ENCODE data around the gene SLC2A13.
"Not testable (repeated sequence)": the region's sequence is repeated elsewhere in the genome, so short reads cannot be mapped to it uniquely, and the experiment has no call there.

SLC2A13 gene

DNA sequence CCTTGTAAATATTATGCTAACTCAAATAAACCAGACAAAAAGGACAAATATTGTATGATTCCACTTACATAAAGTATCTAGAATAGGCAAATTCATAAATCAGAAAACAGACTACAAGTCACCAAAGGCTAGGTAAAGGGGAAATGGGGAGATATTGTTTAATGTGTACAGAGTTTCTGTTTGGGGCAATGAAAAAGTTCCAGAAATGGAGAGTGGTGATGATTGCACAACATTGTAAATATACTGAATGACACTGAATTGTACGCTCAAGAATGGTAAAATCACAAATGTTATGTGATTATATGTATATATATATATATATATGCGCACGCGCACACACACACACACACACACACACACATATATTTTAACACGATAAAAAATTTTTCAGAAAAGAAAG is 182.5 kb downstream of the SLC2A13 start:
- Histone ChIP-seq H3K27me3 (replicated peaks) (no peaks in the 10 kb centered on the region), H3K36me3 (replicated peaks) (no peaks in the 10 kb centered on the region), H3K27ac (no peak overlapping the region), H3K4me3 (ENCODE audit: low read depth, low read length) (no peak overlapping the region)
- no peak for DNase-seq
- in situ Hi-C loops (cut with HindIII; ENCODE audit: low pct_ligation_motif_present, low sequenced_read_pairs): no loop called here
- TF ChIP-seq, protein P1, sequence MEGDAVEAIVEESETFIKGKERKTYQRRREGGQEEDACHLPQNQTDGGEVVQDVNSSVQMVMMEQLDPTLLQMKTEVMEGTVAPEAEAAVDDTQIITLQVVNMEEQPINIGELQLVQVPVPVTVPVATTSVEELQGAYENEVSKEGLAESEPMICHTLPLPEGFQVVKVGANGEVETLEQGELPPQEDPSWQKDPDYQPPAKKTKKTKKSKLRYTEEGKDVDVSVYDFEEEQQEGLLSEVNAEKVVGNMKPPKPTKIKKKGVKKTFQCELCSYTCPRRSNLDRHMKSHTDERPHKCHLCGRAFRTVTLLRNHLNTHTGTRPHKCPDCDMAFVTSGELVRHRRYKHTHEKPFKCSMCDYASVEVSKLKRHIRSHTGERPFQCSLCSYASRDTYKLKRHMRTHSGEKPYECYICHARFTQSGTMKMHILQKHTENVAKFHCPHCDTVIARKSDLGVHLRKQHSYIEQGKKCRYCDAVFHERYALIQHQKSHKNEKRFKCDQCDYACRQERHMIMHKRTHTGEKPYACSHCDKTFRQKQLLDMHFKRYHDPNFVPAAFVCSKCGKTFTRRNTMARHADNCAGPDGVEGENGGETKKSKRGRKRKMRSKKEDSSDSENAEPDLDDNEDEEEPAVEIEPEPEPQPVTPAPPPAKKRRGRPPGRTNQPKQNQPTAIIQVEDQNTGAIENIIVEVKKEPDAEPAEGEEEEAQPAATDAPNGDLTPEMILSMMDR (IDR thresholded peaks at IDR 0.05; ENCODE audit: low read depth, low read length, missing control alignments): no peak

DNA sequence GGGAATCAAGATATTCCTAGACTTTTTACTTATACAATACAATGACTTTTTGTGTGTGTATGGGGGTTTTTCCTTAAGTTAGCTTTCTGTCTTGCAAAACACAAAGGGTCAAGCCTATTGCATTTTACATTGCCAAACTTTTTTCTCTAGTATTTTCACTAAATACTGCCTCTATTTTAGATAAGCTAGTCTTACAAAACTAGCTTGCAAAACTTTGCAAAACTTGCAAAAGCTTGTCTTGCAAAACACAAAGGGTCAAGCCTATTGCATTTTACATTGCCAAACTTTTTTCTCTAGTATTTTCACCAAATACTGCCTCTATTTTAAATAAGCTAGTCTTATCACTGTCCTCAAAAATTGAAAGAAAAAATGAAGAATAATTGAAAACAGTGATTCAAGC is 183.3 kb downstream of the SLC2A13 start:
- DNase-seq; H3K27ac ChIP-seq; H3K27me3 ChIP-seq (replicated peaks); H3K36me3 ChIP-seq (replicated peaks); H3K4me3 ChIP-seq (ENCODE audit: low read depth, low read length); in situ Hi-C loops (cut with HindIII; ENCODE audit: low pct_ligation_motif_present, low sequenced_read_pairs): not testable (repeated sequence)

DNA sequence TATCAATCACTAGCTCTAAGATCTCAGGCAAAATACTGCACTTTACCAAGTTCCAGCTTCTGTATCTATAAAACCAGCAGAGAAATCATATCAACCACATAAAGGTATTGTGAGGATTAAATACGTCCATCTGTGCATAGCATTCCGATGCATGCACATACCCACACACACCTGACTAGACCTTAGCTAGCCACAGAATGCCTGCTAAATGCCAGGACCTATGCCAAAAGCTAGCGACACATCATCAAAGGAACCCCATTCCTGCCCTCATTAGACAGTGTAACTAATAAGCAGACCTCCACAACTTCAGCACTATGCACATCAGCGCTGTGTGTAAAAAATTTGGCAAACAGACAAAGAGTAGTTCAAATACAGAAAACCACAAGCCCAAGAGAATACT is 185.2 kb downstream of the SLC2A13 start:
- in situ Hi-C loops (cut with HindIII; ENCODE audit: low pct_ligation_motif_present, low sequenced_read_pairs): no loop called here
- H3K27me3 ChIP-seq (replicated peaks): no peaks in the 10 kb centered on the region
- DNase-seq: no peak
- H3K4me3 ChIP-seq (ENCODE audit: low read depth, low read length): no peak overlapping the region
- H3K27ac ChIP-seq: no peak overlapping the region
- TF ChIP-seq, protein P1 (IDR thresholded peaks at IDR 0.05; ENCODE audit: low read depth, low read length, missing control alignments): no peak
- H3K36me3 ChIP-seq (replicated peaks): no peaks in the 10 kb centered on the region

DNA sequence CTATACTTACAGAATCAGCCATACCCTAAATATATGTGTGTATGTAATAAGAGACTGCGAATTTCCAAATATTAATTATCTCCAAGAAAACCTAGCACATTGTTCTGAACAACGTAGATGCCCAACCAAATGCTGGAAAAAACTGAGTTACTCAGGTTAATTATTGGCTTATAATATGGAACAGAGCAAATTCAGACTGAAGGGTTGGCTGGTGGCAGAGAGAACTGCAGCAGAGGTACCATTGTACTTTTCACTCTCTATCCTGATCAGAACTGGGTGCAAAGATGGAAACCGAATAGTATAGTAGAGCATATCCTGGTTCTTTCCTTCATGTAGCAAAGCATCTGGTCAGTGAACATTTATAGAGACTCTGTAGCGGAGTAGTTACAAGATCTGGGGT is 185.7 kb downstream of the SLC2A13 start:
- Histone ChIP-seq H3K27me3 (replicated peaks) (no peaks in the 10 kb centered on the region), H3K36me3 (replicated peaks) (no peaks in the 10 kb centered on the region), H3K4me3 (ENCODE audit: low read depth, low read length) (no peak overlapping the region), H3K27ac (no peak overlapping the region)
- in situ Hi-C loops (cut with HindIII; ENCODE audit: low pct_ligation_motif_present, low sequenced_read_pairs): no loop called here
- TF ChIP-seq, protein P1 (IDR thresholded peaks at IDR 0.05; ENCODE audit: low read depth, low read length, missing control alignments): no peak
- no peak for DNase-seq

DNA sequence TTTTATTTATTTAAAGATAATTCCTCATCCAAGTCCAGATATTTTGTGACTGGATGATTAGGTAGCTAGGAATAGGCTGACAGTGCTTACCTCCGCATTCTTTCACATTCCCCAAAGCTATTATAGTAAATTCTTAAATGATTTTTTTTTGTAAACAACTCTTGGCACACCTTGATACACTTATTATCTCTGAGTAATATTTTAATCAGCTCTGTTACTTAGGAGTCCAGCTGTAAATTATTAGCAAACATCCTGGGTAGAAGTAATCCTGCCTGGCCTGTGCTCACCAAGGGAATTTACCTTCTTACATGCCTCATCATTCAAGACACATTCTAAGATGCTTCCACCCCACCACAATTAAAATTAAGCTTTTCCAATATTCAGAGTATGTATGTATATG is 186.1 kb downstream of the SLC2A13 start:
- no peak for DNase-seq
- in situ Hi-C loops (cut with HindIII; ENCODE audit: low pct_ligation_motif_present, low sequenced_read_pairs): no loop called here
- TF ChIP-seq, protein P1 (IDR thresholded peaks at IDR 0.05; ENCODE audit: low read depth, low read length, missing control alignments): no peak

DNA sequence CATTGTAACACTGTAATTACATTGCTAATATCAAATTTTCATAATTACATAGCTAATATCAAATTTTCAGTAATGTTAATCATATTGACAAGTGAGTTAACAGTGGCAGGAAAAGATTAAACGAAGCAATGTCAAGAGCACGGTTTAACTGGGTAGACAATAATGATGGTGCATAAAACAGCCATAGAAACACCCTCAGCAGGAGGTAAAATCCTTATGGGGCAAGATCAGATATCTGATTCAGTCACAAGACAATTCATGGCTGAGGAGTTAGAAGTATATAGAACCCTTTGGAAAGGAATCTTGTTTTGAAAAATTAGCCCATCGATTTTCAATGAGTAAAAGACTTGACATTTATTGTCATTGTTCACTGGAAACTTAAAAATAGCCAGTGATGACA is 190.6 kb downstream of the SLC2A13 start:
- H3K27ac ChIP-seq: no peak overlapping the region
- no peaks in the 10 kb centered on the region for H3K27me3 ChIP-seq (replicated peaks)
- TF ChIP-seq, protein P1 (IDR thresholded peaks at IDR 0.05; ENCODE audit: low read depth, low read length, missing control alignments): no peak
- DNase-seq: no peak
- in situ Hi-C loops (cut with HindIII; ENCODE audit: low pct_ligation_motif_present, low sequenced_read_pairs): no loop called here
- H3K36me3 ChIP-seq (replicated peaks): no peaks in the 10 kb centered on the region
- no peak overlapping the region for H3K4me3 ChIP-seq (ENCODE audit: low read depth, low read length)

More for the DNA sequence above, 186.1 kb downstream of the SLC2A13 start:
- no peak overlapping the region for H3K4me3 ChIP-seq (ENCODE audit: low read depth, low read length)
- H3K27me3 ChIP-seq (replicated peaks): no peaks in the 10 kb centered on the region
- H3K27ac ChIP-seq: no peak overlapping the region
- H3K36me3 ChIP-seq (replicated peaks): no peaks in the 10 kb centered on the region
